ENCODE measurements around the gene CDK14. TPM values are rescaled to one million over a fixed set of nuclear protein-coding genes. Genes with fewer than 3 reads are reported as not detected.

The CDK14 gene
- total and polyA plus RNA-seq, 2 of the 8 experiments (the other 6 are each of a cell fraction or from before 2014, with no cell fraction given): 5.5 to 47.3 TPM

GRCh38 chr7:90816511-90817142 lies 220.5 kb downstream of the CDK14 start:
- Histone ChIP-seq H3K4me1 (replicated peaks in 1 of 4; ENCODE audit: control insufficient read depth in 3 of 4, insufficient read depth in 4 of 4, low read length in 3 of 4) (peaks cover 0 to 5% (median 0%) of the 10 kb centered on the region in 4 experiments; a peak in 1 of 7 replicates), H2BK120ac (replicated peaks; ENCODE audit: low read depth, low read length) (no peak overlapping the region), H2BK20ac (ENCODE audit: low read length) (no peak overlapping the region), H3K36me3 (ENCODE audit: control insufficient read depth in 2 of 4, insufficient read depth in 4 of 4, low read length in 3 of 4) (0 out of 8 replicates have a peak, but pooled peaks cover 0 to 2% (median 0%) of the 10 kb centered on the region in 4 experiments), H2BK15ac (ENCODE audit: low read length) (no peak overlapping the region), H4K91ac (replicated peaks; ENCODE audit: insufficient read length, low read length) (no peak overlapping the region), H3K23ac (ENCODE audit: insufficient read length) (no peak overlapping the region), H4K20me1 (replicated peaks in 1 of 2; ENCODE audit: control insufficient read depth in 1 of 2, insufficient read depth in 2 of 2, low read length in 2 of 2) (no peaks in the 10 kb centered on the region), H2AK5ac (ENCODE audit: low read depth, low read length) (no peak overlapping the region), H3K18ac (ENCODE audit: extremely low read depth, low read length) (no peak overlapping the region), H3K9me3 (ENCODE audit: insufficient read depth in 2 of 2, low read depth in 1 of 2, low read length in 1 of 2) (no peaks in the 10 kb centered on the region), H3K4ac (replicated peaks; ENCODE audit: insufficient read length, low read depth, low read length) (no peak overlapping the region), H3K27ac (ENCODE audit: low read depth, low read length) (no peak overlapping the region), H3K9ac (replicated peaks in 1 of 4; ENCODE audit: extremely low read depth in 1 of 4, low read depth in 3 of 4, low read length in 3 of 4) (no peak overlapping the region), H3K4me3 (ENCODE audit: extremely low read depth in 1 of 4, insufficient read depth in 2 of 4, low read depth in 3 of 4, low read length in 4 of 4) (no peak overlapping the region), H3K79me1 (ENCODE audit: low read depth, low read length) (no peaks in the 10 kb centered on the region), H3K27me3 (replicated peaks in 1 of 4; ENCODE audit: control insufficient read depth in 3 of 4, extremely low read depth in 1 of 4, insufficient read depth in 3 of 4, low read length in 3 of 4) (no peaks in the 10 kb centered on the region), H2AFZ (ENCODE audit: low read length) (no peak overlapping the region), H2BK5ac (ENCODE audit: low read depth, low read length) (no peak overlapping the region), H3K56ac (replicated peaks; ENCODE audit: insufficient read length, low read depth, low read length) (no peak overlapping the region), H2BK12ac (ENCODE audit: low read depth, low read length) (no peak overlapping the region), H3K4me2 (ENCODE audit: insufficient read depth in 1 of 2, low read depth in 2 of 2, low read length in 2 of 2) (no peak overlapping the region), H4K5ac (ENCODE audit: insufficient read length, low read depth, low read length) (no peak overlapping the region), H3K79me2 (ENCODE audit: control insufficient read depth in 1 of 2, insufficient read depth in 2 of 2, low read length in 2 of 2) (no peaks in the 10 kb centered on the region), H3K23me2 (ENCODE audit: low read depth, low read length) (no peaks in the 10 kb centered on the region), H4K8ac (ENCODE audit: extremely low read depth, insufficient read depth, low read length) (no peak overlapping the region), H3K14ac (ENCODE audit: insufficient read length) (no peak overlapping the region)
- ChIA-PET CTCF (ENCODE audit: partially characterized antibody) (interaction anchor here (0.9 to 1.1 kb wide), 2 partner anchors 38 to 187 kb away, joined by 3 read pairs; no protein-coding TSS in a partner anchor), POLR2A (ENCODE audit: partially characterized antibody) (no interaction called here)
- 92% methylated on average over 6 of the region's 6 CpGs; no CpG with 5 or more reads in 1 of the 2 experiments for WGBS, 2 experiments (ENCODE audit: extremely low coverage in 1 of 2, insufficient coverage in 1 of 2, insufficient read length in 1 of 2, insufficient replicate concordance in 2 of 2, low coverage in 1 of 2, low lambda C conversion rate in 2 of 2, missing lambda C conversion rate in 1 of 2)
- FAIRE-seq (no peak), DNase-seq (ENCODE audit: low read depth in 1 of 2, low spot score in 2 of 2) (no peak)
- TF ChIP-seq EP300 (IDR thresholded peaks at IDR 0.05; ENCODE audit: borderline replicate concordance in 1 of 2, low read depth in 2 of 2, low read length in 2 of 2) (no peak), RAD21 (IDR thresholded peaks at IDR 0.05 in 1 of 2, conservative IDR thresholded peaks at IDR 0.05 in 1 of 2; ENCODE audit: low read depth in 2 of 2, low read length in 2 of 2) (no peak), SAP30 (IDR thresholded peaks at IDR 0.05; ENCODE audit: insufficient read depth, insufficient replicate concordance, low read length) (no peak), JUND (IDR thresholded peaks at IDR 0.05; ENCODE audit: low read length) (peak; percentile 61; the same call in 1 of the 2 replicates)
